HG03565 (cell line): ENCODE measurements around the gene SH3D21.

Experiments
- ATAC-seq: cut with Tn5 transposase; IDR thresholded peaks from one replicate; pipeline ENCODE4 v1.9.1; 2021; ENCODE audit warnings: mild to moderate bottlenecking, moderate library complexity; ENCODE audit not compliant: unreplicated experiment

SH3D21 gene

DNA sequence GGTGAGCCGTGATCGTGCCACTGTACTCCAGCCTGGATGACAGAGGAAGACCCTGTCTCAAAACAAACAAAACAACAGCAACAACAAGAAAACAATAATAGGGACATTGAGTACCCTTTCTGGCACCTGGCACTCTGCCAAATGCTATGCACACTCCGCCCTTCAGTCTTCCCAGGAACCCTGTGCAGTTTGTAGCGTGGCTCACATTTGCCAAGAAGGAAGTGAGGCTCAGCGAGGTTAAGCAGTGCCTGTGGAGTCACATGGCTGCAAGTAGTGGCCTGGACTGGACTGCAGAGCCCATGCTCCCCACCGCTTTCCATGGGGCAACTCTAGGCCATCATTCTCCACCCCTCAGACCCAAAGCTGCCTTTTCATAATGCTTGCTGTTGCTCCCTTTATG is 22.5 kb downstream of the SH3D21 start:
- no peak for ATAC-seq

DNA sequence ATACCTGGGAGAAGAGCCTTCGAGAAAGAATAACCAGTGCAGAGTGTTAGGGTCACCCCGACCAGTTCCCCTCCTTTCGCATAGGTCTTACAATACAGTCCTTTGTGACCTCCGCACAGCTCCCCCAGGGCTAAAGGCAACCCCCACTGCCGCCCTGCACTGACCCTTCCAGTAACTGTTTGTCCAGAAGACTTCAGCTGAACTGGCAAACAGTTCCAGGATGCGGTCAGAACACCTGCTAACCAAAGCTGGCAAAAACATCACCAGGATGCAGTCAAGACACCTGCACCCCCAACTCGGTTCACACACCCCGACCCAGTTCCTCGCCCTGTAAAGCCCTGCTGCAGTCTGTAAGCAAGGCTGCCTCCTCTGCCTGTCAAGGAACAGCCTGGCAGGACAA is 23.6 kb downstream of the SH3D21 start:
- ATAC-seq = no peak

DNA sequence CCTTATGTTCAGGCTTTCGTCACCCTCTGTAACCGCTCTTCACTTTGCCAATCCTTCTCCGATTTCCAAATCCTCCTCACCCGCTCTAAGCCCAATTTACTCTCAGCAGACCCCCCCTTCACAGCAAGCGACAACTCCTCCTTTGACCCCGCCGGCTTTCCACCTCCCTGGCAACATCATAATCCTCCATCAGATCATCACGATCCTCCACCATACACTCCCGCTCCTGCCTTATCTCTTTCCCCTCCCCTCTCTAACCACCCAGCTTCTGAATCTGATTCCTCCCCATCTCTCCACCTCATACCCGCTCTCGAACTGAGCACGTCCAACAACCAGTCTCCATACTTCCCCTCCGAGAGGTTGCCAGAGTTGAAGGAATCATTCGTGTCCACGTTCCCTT is 24.8 kb downstream of the SH3D21 start:
- no peak for ATAC-seq

DNA sequence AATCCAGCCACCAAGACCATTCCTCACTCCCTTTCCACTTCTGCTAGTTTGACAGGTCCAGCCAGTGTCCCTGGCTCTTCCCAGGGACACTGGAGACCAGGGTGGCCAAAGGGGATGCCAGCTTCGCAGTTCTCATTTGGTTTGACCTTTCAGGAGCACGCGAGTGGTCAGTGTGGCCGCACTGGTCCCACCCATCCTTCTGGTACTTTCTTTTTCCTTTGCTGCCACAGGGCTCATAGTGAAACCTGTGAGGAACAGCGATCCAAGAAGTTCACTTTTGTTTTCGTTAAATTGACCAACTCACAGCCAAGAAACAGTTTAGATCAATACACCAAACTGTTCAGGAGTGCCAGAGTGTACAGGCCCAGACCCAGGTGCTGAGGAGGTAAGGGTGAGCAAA is 31.7 kb downstream of the SH3D21 start:
- no peak for ATAC-seq

DNA sequence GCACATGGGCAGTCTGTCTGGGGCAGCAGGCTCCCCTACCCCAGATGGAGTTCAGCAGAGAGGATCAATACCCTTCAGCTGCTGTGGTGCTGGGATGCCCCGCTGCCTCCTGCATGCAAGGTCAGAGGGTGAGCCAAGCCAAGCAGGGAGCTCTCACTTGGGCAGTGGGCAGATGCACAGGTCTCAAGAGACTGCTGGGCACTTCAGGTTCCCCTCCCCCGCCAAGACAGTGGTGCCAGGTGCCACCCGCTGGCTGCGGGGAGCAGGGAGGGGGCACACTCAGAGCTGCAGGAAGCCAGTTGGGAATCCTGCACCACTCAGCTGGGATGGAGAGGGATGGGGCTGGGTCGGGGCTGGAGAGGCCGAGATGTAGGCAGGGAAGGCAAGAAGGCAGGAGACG is 33.0 kb downstream of the SH3D21 start:
- ATAC-seq = no peak

DNA sequence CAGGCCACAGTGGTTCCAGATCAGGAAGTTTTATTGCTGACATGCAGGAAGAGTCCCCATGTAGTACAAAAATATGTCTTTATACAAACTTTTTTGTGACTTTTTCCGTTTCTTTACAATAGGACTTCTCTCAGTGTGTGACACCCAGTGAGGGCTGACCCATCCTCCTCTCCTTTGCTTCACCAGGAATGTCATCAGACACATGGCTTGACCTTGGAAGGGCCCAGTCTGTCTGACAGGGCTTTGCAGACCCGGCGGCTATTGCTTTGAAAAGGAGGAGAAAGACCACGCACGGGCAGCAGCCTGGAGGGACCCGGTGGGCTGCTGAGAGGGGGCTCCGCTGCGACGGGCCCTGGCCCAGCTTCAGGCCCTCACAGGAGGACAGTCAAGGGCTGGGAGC is 33.4 kb downstream of the SH3D21 start:
- no peak for ATAC-seq

DNA sequence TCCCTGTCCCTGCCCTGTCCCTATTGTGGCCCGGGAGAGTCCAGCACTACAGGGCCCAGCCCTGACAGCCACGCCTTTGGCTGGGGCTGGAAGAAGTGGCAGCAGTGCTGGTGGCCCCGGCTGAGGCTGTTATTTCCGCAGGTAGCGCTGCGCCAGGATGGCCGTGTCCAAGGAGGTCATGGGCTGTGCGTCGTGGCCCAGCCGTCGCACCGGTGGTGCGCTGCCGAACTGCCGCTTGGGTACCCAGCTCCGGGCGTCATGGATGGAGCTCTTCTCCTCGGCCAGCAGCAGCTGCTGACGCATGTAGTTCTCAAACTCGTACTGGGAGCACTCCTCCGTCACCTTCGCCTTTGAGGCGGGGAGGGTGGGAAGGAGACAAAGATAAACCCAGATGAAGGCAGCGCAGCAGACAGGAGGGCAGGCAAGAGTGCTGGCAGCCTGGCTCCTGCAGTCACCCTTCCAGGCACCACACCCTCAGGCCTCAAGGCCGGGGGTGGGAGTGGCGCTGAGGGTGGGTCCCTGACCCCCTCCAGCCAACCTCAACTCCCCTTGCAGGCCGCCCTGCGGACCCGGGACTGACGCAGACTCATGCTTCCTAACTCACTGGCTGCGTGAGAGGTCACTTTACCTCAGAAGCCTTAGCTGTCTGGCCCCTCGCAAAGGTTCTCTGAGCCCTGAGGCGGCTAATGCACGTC is 35.6 kb downstream of the SH3D21 start:
- no peak for ATAC-seq

DNA sequence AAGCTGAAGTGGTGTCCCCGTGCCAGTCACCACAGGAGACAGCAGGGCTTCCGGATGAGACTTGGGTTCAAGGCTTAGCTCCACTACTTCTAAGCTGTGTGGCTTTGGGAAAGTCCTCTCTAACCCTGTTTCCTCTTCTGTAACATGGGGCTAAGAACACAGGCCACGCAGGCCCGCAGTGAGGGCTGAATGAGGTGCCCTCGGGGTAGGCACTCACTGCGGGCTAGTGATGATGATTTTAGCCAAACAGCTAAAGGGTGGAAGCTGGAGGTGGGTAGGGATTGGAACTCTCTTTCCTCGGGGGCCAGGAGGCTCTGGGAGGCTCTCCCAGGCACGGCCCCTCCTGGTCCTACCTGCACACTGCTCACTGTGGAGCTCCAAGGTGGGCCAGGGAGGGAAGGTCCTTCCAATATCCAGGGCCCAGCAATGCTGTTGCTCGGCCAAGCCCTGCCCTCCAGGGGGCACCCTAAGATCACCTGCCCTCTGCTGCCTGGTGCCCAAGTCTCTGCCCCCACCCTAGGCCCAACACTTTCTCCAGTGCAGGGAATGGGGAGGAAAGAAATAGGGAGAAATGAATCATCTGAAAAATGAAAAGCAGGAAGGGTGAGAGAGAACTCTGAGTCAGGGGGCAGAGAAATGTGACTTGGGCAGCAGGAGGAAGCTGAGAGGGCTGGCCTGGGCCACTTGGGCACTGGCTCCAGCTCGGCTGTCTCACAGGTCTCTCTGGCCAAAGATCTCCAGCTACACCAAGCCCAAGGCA is 36.4 kb downstream of the SH3D21 start:
- ATAC-seq = no peak

DNA sequence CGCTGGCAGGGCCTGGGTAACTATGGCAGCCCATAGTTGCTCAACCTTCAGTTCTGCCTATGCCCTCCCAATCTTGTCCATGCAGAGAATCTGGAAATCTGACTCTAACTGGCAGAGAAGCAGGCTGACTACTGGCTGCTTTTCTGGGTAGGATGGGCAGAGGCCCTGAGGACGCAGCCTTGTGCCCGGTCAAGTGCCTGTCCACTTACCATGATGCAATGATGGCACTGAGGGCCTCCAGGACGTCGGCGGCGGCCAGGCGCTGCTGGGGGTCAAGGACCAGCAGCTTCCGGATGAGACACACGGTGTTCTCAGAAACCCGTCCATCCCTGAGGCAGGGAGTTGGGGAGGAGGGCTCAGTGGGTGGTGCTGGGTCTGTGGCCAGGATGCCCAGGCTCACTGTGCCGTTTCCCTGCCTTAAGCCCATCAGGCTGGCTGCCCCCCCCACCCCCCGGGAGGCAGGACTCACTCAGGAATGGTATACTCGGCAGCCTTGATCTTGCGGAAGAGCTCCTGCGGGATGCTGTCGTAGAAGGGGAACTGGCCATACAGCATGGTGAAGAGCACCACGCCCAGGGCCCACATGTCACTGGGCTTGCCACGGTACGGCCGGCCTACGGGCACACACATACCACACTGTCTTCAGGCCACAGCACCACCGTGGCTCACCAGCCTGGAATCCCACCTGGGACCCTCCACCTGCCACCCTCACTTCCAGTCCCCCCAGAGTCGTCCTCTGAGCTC is 37.7 kb downstream of the SH3D21 start:
- ATAC-seq = no peak

DNA sequence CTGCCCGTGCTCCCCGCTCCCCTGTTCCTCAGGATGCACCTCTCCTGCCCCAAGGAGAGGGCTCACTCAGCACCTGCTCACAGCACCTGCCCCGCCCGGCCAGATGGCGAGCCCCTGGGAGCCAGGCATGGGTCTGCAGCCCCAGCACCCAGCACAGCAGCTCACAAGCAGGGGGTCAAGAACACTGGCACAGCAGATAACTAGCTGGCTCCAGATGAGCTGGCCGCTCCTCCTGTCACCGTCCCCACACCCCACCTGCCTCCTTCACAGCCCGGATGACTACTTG is 38.2 kb downstream of the SH3D21 start:
- no peak for ATAC-seq

DNA sequence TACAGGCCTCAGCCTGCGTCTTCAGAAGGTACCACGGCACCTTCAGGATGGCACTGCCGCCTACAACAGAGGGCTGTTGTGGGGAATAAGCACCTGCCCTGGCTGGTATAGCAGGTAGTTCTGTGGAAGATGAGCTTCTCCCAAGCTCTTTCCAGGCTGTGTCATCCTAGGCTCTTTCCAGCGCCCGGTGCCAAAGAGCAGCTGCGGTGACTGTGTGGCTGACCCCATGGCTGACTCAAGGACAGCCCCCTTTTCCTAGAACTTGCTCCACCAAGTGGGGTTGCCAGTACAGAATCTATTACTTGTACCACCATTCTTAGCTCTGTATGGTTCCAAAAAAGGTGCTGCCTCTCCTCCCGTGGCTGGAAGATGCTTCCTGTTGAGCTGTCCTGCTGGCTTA is 39.2 kb downstream of the SH3D21 start:
- ATAC-seq = no peak

DNA sequence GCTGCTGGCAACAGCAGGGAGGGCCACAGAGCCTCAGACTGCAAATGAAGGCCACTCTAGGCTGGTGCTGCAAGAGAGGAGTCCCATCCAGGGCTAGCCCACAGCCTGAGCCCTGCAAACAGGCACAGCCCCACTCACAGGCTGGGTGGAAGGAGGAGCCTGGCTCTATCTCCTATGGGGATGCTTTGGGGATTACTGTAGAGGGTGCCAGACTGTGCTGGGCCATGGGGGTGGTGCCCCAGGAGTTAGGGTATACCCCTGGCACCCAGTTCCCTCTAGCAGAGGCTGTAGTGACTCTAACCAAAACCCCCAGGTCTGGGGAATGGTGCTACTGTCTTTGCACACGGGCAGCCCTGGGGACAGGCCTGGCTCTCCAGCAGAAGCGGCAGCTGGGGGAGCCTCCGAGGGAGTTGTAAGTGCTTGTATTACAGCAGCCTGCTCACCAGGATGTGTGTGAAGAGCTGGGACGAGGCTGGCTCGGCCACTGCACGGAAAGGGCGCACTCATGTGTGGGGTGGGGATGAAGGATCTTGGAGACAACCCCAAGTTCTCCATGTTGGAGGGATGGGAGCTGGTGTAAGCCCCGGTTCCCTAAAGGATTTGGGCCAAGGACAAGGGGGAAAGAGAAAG is 40.7 kb downstream of the SH3D21 start:
- ATAC-seq = no peak

DNA sequence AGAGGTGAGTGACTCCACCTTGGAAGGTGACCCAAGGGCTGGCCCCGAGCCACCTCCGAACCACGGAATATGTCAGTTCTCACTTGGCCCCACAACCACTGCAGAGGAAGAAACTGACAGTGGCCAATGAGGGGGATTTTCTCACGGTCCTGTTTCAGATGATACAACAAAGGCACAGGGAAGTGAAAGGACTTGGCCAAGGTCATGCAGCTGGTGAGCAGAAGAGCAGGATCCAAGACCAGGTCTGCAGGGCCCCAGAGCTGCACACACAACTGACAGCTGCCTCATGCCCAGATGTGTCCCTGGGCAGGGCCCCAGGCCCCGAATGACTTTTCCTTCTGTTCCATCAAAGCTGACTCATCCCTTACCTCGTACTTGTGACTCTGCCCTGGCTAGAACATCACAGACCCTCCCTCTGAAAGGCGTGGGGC is 43.1 kb downstream of the SH3D21 start:
- peak; percentile 46 for ATAC-seq

DNA sequence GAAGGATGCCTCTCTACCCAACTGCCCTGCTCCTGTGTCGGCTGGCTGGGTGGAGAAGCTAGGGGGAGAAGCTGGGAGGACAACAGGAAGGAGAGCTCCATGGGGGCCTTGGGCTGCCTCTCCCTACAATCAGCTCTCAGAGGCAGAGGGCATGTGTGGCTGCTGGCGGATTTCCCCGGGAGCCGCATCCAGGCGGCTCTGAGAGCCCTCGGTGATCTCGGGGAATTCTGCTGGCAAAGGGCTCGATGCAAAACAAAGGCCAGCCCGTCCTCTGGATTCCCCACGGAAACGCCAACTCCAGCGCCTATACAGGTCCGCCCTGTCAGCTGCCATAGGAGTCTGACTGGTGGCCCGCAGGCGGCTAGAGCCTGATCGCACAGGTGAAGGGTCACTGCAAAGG is 43.7 kb downstream of the SH3D21 start:
- ATAC-seq = no peak

DNA sequence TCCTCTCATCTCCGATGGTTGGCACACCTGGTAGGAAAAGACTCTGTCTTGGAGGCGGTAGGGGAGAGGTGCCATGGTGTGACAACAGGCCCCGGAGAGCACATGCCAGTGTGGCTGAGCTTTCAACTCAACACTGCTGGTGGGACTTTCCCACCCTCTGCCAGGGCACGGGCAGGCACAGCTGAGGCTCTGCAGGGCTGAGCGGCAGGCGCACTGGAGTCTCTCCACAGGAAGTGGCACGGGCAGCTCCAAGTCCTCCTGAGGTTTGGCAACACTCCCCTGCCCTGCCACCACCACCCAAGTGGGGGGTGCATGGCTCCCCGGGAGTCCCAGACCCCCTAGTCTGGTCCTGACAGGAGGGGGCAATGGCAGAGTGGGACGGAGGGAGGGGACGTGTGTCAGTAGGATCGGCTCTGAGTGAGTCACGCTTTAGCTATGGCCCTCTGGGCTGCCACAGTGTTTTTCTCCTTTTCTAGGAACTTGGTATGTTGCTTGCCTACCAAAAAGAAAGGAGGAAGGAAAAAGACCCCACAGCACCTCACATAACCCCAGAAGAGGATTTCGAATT is 44.6 kb downstream of the SH3D21 start:
- no peak for ATAC-seq

DNA sequence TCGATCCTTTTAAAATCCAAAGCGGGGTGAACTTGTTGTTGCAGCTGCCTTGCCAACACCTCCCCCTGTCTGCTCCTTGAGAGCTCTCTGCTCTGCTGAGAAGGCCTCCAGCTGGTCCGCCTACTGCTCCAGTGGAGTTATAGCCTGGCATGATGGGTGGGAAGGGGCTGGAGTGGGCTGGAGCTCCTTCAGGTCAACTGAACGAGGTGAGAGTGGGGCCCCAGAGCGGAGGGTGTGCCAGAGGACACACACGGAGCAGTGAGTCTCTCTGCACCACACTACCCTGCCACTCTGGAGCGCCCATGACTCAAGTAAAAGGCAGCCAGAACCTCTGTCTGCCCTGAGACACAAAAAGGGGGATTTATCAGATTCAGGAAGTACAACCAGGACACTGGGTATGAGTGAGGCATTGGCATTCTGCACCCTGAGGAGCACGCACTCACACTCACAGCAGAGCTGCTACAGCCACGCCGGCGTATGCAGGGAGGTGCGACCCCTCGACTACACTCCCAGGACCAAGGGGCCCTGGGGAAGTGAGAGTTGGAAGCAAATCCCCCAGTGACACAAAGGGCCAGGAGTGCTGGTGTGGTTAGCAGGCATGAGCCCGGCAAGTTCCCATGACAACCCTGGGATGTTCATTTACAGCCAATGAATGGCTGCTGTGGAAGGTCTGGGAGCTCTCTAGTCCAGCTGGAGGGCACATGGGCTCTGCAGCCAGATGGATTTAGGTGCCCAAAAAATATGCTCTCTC is 45.2 kb downstream of the SH3D21 start:
- ATAC-seq = no peak

DNA sequence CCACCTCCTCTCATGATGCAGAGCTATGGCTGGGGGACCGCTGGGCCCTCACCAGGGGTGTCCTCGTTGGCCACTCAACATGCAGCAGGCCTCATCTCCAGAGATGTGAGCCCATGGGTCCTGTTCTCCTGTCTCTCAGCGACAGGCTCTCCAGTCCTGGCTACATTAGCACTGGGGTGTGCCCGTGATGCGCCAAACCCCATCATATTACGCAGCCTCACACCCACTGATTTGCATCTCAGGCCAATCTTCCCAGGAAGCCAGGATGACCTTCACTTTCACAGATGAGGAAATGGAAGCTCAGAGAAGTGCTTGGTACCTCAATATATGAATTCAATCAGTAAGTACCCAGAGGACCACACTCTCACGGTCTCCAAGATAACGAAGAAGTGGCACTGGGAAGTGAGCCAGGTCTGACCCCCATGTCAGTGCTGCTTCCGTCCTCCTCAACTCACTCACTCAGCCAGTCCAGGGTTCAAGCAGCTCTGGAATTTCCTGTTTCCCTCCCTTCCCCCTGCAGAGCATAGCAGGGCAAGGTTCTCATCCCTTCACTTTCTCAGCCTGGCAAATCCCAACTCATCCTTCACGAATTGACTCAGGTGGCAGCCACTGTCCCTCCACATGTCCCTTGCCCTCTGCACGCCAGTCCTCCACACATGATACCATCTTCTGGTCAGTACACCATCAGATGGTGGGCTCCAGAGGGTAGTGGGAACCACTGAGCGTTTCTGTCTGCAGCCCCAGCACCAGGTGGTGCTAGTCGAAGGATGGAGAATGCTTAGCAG is 46.1 kb downstream of the SH3D21 start:
- ATAC-seq = no peak

DNA sequence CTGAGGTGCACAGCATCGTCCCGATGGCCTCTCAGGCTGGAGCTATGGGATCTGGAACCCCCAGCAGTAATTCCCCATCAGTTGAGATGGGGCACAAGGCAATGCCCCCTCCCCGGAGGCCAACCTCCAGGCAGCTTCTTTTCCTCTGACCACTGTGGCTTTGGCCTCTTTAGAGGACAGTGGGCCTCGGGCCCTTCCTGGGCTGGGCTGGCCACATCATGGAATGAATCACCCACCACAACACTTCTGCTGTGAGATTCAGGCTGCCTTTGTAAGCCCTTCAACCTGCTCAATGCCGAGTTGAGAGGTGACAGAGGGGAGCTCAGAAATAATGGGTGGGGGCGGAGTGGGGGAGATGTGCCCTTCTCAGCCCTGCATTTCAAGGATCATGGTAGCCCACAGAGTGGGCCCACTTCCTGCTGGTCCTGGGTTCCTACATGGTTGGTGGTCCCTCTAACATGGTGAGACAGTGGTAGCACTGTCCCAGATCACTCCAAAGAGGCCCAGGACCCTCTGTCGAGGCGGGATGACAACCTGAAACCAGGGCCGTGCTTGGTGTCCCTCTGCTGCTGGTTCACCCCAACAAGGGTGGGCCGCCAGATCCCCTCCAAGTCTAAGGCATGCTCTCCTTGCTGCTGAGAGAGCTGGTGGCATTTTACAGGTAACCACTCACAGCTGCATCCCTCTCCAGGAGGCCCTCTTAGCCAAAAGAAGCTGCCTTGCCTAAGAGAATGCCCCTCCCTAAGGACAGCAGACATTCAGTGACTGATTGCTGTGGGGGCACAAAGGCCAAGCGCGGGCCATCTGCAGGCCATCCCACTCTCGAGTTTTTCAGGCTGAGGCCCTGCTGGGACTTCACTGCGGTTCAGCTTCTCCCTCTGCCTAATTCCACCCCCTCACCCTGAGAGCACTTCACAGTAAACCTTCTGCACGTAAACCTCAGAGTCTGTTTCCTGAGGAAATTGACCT is 47.0 kb downstream of the SH3D21 start:
- ATAC-seq = no peak

DNA sequence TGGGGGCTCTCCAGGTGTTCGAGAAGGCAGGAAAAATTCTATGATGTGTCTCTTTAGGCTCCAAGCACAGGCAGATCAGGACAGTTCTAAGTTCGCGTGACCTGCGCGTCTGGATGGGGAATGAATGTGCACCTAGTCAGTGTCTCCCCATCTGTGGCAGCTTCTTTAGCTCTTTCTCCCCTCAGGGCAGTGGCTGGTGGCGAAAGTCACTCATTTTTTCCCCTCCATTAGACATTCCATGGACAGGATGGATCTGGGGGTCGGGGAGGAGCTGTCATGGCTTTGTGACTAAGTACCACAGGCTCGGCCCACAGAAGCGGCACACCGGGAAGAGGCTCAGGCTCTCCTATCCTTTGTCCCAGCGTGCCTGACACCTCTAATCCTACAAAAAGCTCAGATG is 48.3 kb downstream of the SH3D21 start:
- no peak for ATAC-seq
